HEK293 (cell line): Measurements from ENCODE around the gene FGD5.

Experiments
- CTCF ChIA-PET: fragments of 350-600 bp; formaldehyde crosslinking; extraction: SDS; loops from one replicate; lab custom pipeline; 2021; ENCODE audit warnings: antibody characterized with exemption; lab: Yijun Ruan, JAX
- POLR2A ChIA-PET: fragments of 300-600 bp; formaldehyde crosslinking; extraction: SDS; loops from one replicate; lab custom pipeline; 2020; ENCODE audit warnings: antibody characterized with exemption, inconsistent platforms; lab: Yijun Ruan, JAX
- H3K27ac ChIP-seq: fragments of 200-500 bp; sonication (Bioruptor generic); 2 replicates; pipeline ENCODE4 v1.5.1; 2014; ENCODE audit warnings: low read depth, low read length, control low read depth, inconsistent platforms; ENCODE audit errors: extremely low read depth
- H3K36me3 ChIP-seq, 2 experiments: fragments of 200-500 bp in 1 of 2; sonication (Bioruptor generic) in 1 of 2; 1 replicate in 1 of 2; 2 replicates in 1 of 2; pipeline ENCODE4 v1.5.1; 2014 to 2017; ENCODE audit warnings: inconsistent platforms in 2 of 2, low read length in 2 of 2; ENCODE audit not compliant: control insufficient read depth in 2 of 2, insufficient read depth in 1 of 2
- H3K4me1 ChIP-seq: fragments of 200-500 bp; sonication (Bioruptor generic); 2 replicates; pipeline ENCODE4 v1.5.1; 2014; ENCODE audit warnings: mild to moderate bottlenecking, low read length, inconsistent platforms; ENCODE audit not compliant: control insufficient read depth, insufficient read depth
- H3K4me3 ChIP-seq: 2 replicates; pipeline ENCODE4 v1.5.1; 2011; ENCODE audit warnings: low read depth, mild to moderate bottlenecking, control low read depth, low read length, moderate library complexity
- H3K9me3 ChIP-seq: fragments of 200-500 bp; sonication (Bioruptor generic); 2 replicates; pipeline ENCODE4 v1.5.1; 2014; ENCODE audit warnings: low read depth, low read length, inconsistent platforms; ENCODE audit not compliant: control insufficient read depth, insufficient read depth
- GLI4 ChIP-seq: fragments of 450-650 bp; formaldehyde crosslinking; IDR thresholded peaks from 2 replicates; pipeline ENCODE4 v1.5.1; 2016; ENCODE audit warnings: missing biosample characterization, missing genetic modification characterization
- KLF8 ChIP-seq: fragments of 450-650 bp; formaldehyde crosslinking; IDR thresholded peaks from 2 replicates; pipeline ENCODE4 v1.5.1; 2016; ENCODE audit warnings: missing biosample characterization, missing genetic modification characterization
- YY1 ChIP-seq: fragments of 450-650 bp; formaldehyde crosslinking; IDR thresholded peaks from 2 replicates; pipeline ENCODE4 v1.5.1; 2018; ENCODE audit warnings: missing biosample characterization, missing genetic modification characterization
- ZBTB1 ChIP-seq: fragments of 450-650 bp; formaldehyde crosslinking; IDR thresholded peaks from 2 replicates; pipeline ENCODE4 v1.5.1; 2016; ENCODE audit warnings: missing biosample characterization, missing genetic modification characterization
- ZBTB8A ChIP-seq: fragments of 450-650 bp; formaldehyde crosslinking; IDR thresholded peaks from 2 replicates; pipeline ENCODE4 v1.5.1; 2016; ENCODE audit warnings: missing biosample characterization, missing genetic modification characterization
- ZFHX2 ChIP-seq: fragments of 450-650 bp; formaldehyde crosslinking; conservative IDR thresholded peaks from 2 replicates; pipeline ENCODE4 v1.5.1; 2016; ENCODE audit warnings: missing biosample characterization, missing genetic modification characterization
- ZIC2 ChIP-seq: fragments of 450-650 bp; formaldehyde crosslinking; IDR thresholded peaks from 2 replicates; pipeline ENCODE4 v1.5.1; 2016; ENCODE audit warnings: missing biosample characterization, missing genetic modification characterization
- ZNF157 ChIP-seq: fragments of 450-650 bp; formaldehyde crosslinking; IDR thresholded peaks from 2 replicates; pipeline ENCODE4 v1.5.1; 2016; ENCODE audit warnings: missing biosample characterization, missing genetic modification characterization
- ZNF174 ChIP-seq: fragments of 450-650 bp; formaldehyde crosslinking; IDR thresholded peaks from 2 replicates; pipeline ENCODE4 v1.5.0; 2017; ENCODE audit warnings: missing biosample characterization, mild to moderate bottlenecking, missing genetic modification characterization
- ZNF302 ChIP-seq: fragments of 450-650 bp; formaldehyde crosslinking; IDR thresholded peaks from 2 replicates; pipeline ENCODE4 v1.5.1; 2016; ENCODE audit warnings: missing biosample characterization, missing genetic modification characterization, low read depth
- ZNF398 ChIP-seq: fragments of 450-650 bp; formaldehyde crosslinking; IDR thresholded peaks from 2 replicates; pipeline ENCODE4 v1.5.1; 2017; ENCODE audit warnings: missing biosample characterization, missing genetic modification characterization
- ZNF639 ChIP-seq: fragments of 450-650 bp; formaldehyde crosslinking; IDR thresholded peaks from 2 replicates; pipeline ENCODE4 v1.5.1; 2016; ENCODE audit warnings: missing biosample characterization, missing genetic modification characterization
- ZSCAN23 ChIP-seq: fragments of 450-650 bp; formaldehyde crosslinking; IDR thresholded peaks from 2 replicates; pipeline ENCODE4 v1.5.1; 2016; ENCODE audit warnings: missing biosample characterization, missing genetic modification characterization
- TF ChIP-seq, protein P1 (sequence below): fragments of 450-650 bp; formaldehyde crosslinking; IDR thresholded peaks from 2 replicates; pipeline ENCODE4 v1.5.1; 2016; ENCODE audit warnings: missing biosample characterization, missing genetic modification characterization
- TF ChIP-seq, protein P2 (sequence below): fragments of 450-650 bp; formaldehyde crosslinking; IDR thresholded peaks from 2 replicates; pipeline ENCODE4 v1.5.1; 2016; ENCODE audit warnings: missing biosample characterization, missing genetic modification characterization, low read depth

FGD5 gene

DNA sequence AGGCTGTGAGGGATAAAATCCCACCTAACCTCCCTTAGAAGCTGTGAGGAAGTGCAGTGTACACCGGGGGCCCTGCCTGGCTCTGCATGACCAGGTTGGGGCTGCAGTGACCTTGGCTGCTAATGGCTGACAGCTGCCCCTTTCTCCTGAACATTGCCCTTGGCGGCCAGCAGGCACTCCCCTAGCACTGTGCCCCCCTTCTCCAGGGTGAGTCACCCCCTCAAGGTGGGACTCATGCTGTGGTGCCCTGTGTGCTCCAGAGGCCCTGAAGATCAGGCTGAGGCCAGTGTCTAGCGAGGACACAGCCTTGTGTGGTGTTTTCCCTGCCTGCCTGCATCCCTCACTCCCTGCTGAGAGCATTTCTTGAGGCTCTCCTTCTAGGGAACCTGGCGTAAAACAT, 21.0 kb upstream of the FGD5 start:
- POLR2A ChIA-PET, result no interaction called here
- H3K4me3 ChIP-seq, result no peak overlapping the region
- no peaks in the 10 kb centered on the region for H3K9me3 ChIP-seq
- no peak overlapping the region for H3K27ac ChIP-seq
- CTCF ChIA-PET, result interaction anchor here (0.6 kb wide), 1 partner anchor 121 kb away, joined by 3 read pairs; no protein-coding TSS in a partner anchor
- TF ChIP-seq YY1 (tag by site-specific recombination), result no peak
- peak; percentile 82 for TF ChIP-seq ZIC2
- TF ChIP-seq, all 188 proteins: peak for 1
- Histone ChIP-seq H3K36me3 (no peaks in the 10 kb centered on the region), H3K4me1 (no peaks in the 10 kb centered on the region)

GRCh38 chr3:14798231-14798630, 20.5 kb upstream of the FGD5 start:
- Histone ChIP-seq H3K4me3 (no peak overlapping the region), H3K36me3 (no peaks in the 10 kb centered on the region), H3K9me3 (no peaks in the 10 kb centered on the region), H3K27ac (no peak overlapping the region), H3K4me1 (no peaks in the 10 kb centered on the region)
- ChIA-PET CTCF (interaction anchor here (0.6 to 0.7 kb wide), 2 partner anchors 121 to 193 kb away, joined by 3 read pairs; no protein-coding TSS in a partner anchor), POLR2A (no interaction called here)
- TF ChIP-seq ZNF639 (tag by site-specific recombination), result no peak
- TF ChIP-seq ZBTB8A (tag by site-specific recombination), result no peak
- TF ChIP-seq, protein P1, sequence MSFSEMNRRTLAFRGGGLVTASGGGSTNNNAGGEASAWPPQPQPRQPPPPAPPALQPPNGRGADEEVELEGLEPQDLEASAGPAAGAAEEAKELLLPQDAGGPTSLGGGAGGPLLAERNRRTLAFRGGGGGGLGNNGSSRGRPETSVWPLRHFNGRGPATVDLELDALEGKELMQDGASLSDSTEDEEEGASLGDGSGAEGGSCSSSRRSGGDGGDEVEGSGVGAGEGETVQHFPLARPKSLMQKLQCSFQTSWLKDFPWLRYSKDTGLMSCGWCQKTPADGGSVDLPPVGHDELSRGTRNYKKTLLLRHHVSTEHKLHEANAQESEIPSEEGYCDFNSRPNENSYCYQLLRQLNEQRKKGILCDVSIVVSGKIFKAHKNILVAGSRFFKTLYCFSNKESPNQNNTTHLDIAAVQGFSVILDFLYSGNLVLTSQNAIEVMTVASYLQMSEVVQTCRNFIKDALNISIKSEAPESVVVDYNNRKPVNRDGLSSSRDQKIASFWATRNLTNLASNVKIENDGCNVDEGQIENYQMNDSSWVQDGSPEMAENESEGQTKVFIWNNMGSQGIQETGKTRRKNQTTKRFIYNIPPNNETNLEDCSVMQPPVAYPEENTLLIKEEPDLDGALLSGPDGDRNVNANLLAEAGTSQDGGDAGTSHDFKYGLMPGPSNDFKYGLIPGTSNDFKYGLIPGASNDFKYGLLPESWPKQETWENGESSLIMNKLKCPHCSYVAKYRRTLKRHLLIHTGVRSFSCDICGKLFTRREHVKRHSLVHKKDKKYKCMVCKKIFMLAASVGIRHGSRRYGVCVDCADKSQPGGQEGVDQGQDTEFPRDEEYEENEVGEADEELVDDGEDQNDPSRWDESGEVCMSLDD (tag by site-specific recombination), result no peak
- TF ChIP-seq ZNF398 (tag by site-specific recombination), result no peak
- TF ChIP-seq ZSCAN23 (tag by site-specific recombination), result no peak
- no peak for TF ChIP-seq GLI4
- no peak for TF ChIP-seq KLF8
- TF ChIP-seq, protein P2, sequence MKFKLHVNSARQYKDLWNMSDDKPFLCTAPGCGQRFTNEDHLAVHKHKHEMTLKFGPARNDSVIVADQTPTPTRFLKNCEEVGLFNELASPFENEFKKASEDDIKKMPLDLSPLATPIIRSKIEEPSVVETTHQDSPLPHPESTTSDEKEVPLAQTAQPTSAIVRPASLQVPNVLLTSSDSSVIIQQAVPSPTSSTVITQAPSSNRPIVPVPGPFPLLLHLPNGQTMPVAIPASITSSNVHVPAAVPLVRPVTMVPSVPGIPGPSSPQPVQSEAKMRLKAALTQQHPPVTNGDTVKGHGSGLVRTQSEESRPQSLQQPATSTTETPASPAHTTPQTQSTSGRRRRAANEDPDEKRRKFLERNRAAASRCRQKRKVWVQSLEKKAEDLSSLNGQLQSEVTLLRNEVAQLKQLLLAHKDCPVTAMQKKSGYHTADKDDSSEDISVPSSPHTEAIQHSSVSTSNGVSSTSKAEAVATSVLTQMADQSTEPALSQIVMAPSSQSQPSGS (tag by site-specific recombination), result no peak
- TF ChIP-seq ZNF157, result no peak

DNA sequence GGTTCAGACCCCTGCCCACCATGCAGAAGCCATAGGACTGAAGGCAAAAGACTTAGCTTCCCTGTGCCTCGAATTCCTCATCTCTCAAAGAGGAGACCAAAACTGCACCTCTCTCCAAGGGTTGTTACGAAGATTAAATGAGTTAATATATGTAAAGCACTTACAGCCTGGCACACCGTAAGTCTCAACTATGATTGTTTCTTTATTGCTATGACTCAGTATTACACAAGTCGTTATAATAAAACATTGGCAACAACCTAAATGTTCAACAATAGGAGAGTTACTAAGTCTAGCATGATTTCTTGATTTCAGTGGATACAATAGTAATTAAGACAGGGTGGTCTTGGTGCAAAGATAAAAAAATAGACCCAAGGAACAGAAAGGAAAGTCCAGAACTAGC, 19.6 kb upstream of the FGD5 start:
- H3K4me1 ChIP-seq, result no peaks in the 10 kb centered on the region
- CTCF ChIA-PET, result no interaction called here
- POLR2A ChIA-PET, result no interaction called here
- no peak for TF ChIP-seq ZNF302 (tag by site-specific recombination)
- no peak for TF ChIP-seq ZNF174 (tag by site-specific recombination)
- TF ChIP-seq ZBTB1, result no peak
- no peak for TF ChIP-seq ZFHX2 (tag by site-specific recombination)
- no peak overlapping the region for H3K27ac ChIP-seq
- H3K9me3 ChIP-seq, result no peaks in the 10 kb centered on the region
- H3K4me3 ChIP-seq, result no peak overlapping the region
- no peaks in the 10 kb centered on the region for H3K36me3 ChIP-seq
